HCT116 (cell line): ENCODE results near the gene SLC4A7. TPM values are rescaled to one million over a fixed set of nuclear protein-coding genes. Genes with fewer than 3 reads are reported as not detected.

ENCODE experiments used
- ATAC-seq: fragments of 200-7000 bp; cut with Tn5 transposase; 2 replicates; pipeline ENCODE4 v1.9.1; 2020; ENCODE audit warnings: mild to moderate bottlenecking, moderate library complexity
- BruUV-seq: library from RNA; stranded (reverse); fragments of 400-500 nt; replicated peaks from 2 replicates; lab custom pipeline; 2021; lab: Mats Ljungman, UMichigan
- CTCF ChIA-PET: fragments of 300-600 bp; sonication (Branson Sonifier 250); formaldehyde crosslinking; loops from one replicate; lab custom pipeline; 2021; ENCODE audit warnings: antibody characterized with exemption; lab: Charles Lee
- POLR2A ChIA-PET: fragments of 300-600, 350-600 bp; sonication (Branson Sonifier 250); formaldehyde crosslinking; loops from one replicate; lab custom pipeline; 2021; ENCODE audit warnings: antibody characterized with exemption; lab: Charles Lee
- RAD21 ChIA-PET, 2 experiments: fragments of 300-600 bp; sonication (Branson Sonifier 250); formaldehyde crosslinking; loops; one replicate each; lab custom pipeline; 2023; ENCODE audit warnings: low total read pairs in 2 of 2; ENCODE audit not compliant: uncharacterized antibody in 2 of 2, unreplicated experiment in 2 of 2, low non-redundant PET in 1 of 2; lab: Charles Lee
- DNase-seq: peaks from one replicate; pipeline ENCODE4 v3.0.0-alpha.2; 2010; ENCODE audit warnings: low read depth, low spot score
- H2AFZ ChIP-seq: fragments of 200-600 bp; shearing (Covaris generic), sonication (generic); 2 replicates; pipeline ENCODE4 v1.6.1; 2017; ENCODE audit warnings: low read depth, mixed run types, mixed read lengths, antibody characterized with exemption, low read length; ENCODE audit not compliant: poor library complexity, severe bottlenecking
- H3K27ac ChIP-seq: 2 replicates; pipeline ENCODE4 v1.5.1; 2012; ENCODE audit warnings: low read depth, low read length
- H3K27me3 ChIP-seq: fragments of 200-600 bp; sonication (generic); 2 replicates; pipeline ENCODE4 v1.6.1; 2016; ENCODE audit warnings: mixed run types, low read length, mixed read lengths; ENCODE audit not compliant: insufficient read depth
- H3K36me3 ChIP-seq, 2 experiments: fragments of 200-500 bp in 1 of 2; fragments of 200-600 bp in 1 of 2; sonication (Bioruptor generic) in 1 of 2; sonication (generic) in 1 of 2; 2 replicates each; pipeline versions ENCODE4 v1.5.1 to v1.6.1; 2014 to 2016; ENCODE audit warnings: low read length in 2 of 2, inconsistent platforms in 1 of 2, mixed read lengths in 1 of 2, mixed run types in 1 of 2; ENCODE audit not compliant: insufficient read depth in 2 of 2, control insufficient read depth in 1 of 2
- H3K4me1 ChIP-seq, 2 experiments: fragments of 200-600 bp in 1 of 2; sonication (generic) in 1 of 2; 2 replicates each; pipeline versions ENCODE4 v1.5.1 to v1.6.1; 2012 to 2017; ENCODE audit warnings: low read length in 2 of 2, inconsistent platforms in 1 of 2, mild to moderate bottlenecking in 1 of 2, mixed read lengths in 1 of 2, mixed run types in 1 of 2, moderate library complexity in 1 of 2; ENCODE audit not compliant: insufficient read depth in 2 of 2, control insufficient read depth in 1 of 2
- H3K4me2 ChIP-seq: fragments of 200-600 bp; sonication (generic); 2 replicates; pipeline ENCODE4 v1.6.1; 2017; ENCODE audit warnings: mixed run types, low read length, mixed read lengths
- H3K4me3 ChIP-seq, 2 experiments: fragments of 200-600 bp in 1 of 2; sonication (generic) in 1 of 2; replicated peaks in 1 of 2; 2 replicates each; pipeline ENCODE4 v1.5.1; 2011 to 2016; ENCODE audit warnings: low read length in 2 of 2, control low read depth in 1 of 2, low read depth in 1 of 2, mild to moderate bottlenecking in 1 of 2, mixed read lengths in 1 of 2, mixed run types in 1 of 2
- H3K79me2 ChIP-seq: fragments of 200-600 bp; sonication (generic); 2 replicates; pipeline ENCODE4 v1.6.1; 2017; ENCODE audit warnings: mild to moderate bottlenecking, mixed run types, low read length, moderate library complexity, mixed read lengths; ENCODE audit not compliant: insufficient read depth
- H3K9ac ChIP-seq: fragments of 200-600 bp; sonication (generic); 2 replicates; pipeline ENCODE4 v1.6.1; 2016; ENCODE audit warnings: low read length, mixed read lengths
- H3K9me2 ChIP-seq: fragments of 200-600 bp; sonication (generic), shearing (Covaris generic); 2 replicates; pipeline ENCODE4 v1.6.1; 2017; ENCODE audit warnings: mixed run types, mild to moderate bottlenecking, moderate library complexity; ENCODE audit not compliant: insufficient read depth
- H3K9me3 ChIP-seq, 2 experiments: fragments of 200-500 bp in 1 of 2; fragments of 200-600 bp in 1 of 2; sonication (Bioruptor generic) in 1 of 2; sonication (generic) in 1 of 2; 2 replicates each; pipeline ENCODE4 v1.6.1; 2014 to 2017; ENCODE audit warnings: low read length in 2 of 2, mixed read lengths in 2 of 2, inconsistent platforms in 1 of 2, low read depth in 1 of 2, mild to moderate bottlenecking in 1 of 2, mixed run types in 1 of 2, moderate library complexity in 1 of 2; ENCODE audit not compliant: control insufficient read depth in 1 of 2, insufficient read depth in 1 of 2
- H4K20me1 ChIP-seq: fragments of 200-600 bp; sonication (generic), shearing (Covaris generic); 2 replicates; pipeline ENCODE4 v1.6.1; 2017; ENCODE audit warnings: mixed run types, mild to moderate bottlenecking, moderate library complexity; ENCODE audit not compliant: insufficient read depth
- CBX3 ChIP-seq: IDR thresholded peaks from 2 replicates; pipeline ENCODE4 v1.6.1; 2012; ENCODE audit warnings: low read depth
- CEBPB ChIP-seq: IDR thresholded peaks from 2 replicates; pipeline ENCODE4 v1.6.1; 2012; ENCODE audit warnings: low read depth
- EGR1 ChIP-seq: IDR thresholded peaks from 2 replicates; pipeline ENCODE4 v1.6.1; 2012; ENCODE audit warnings: low read depth
- ELF1 ChIP-seq: IDR thresholded peaks from 2 replicates; pipeline ENCODE4 v1.6.1; 2012; ENCODE audit warnings: low read depth, borderline replicate concordance
- EZH2phosphoT487 ChIP-seq: fragments of 200-600 bp; IDR thresholded peaks from 2 replicates; pipeline ENCODE4 v1.6.1; 2018; ENCODE audit warnings: antibody characterized with exemption, borderline replicate concordance
- FOSL1 ChIP-seq: IDR thresholded peaks from 2 replicates; pipeline ENCODE4 v1.6.1; 2012; ENCODE audit warnings: low read depth
- JUND ChIP-seq: IDR thresholded peaks from 2 replicates; pipeline ENCODE4 v1.6.1; 2012
- POLR2A ChIP-seq: IDR thresholded peaks from 2 replicates; pipeline ENCODE4 v1.7.0; 2011; ENCODE audit warnings: borderline replicate concordance; ENCODE audit not compliant: insufficient read depth, insufficient read length; ENCODE audit errors: extremely low read depth
- POLR2AphosphoS5 ChIP-seq: IDR thresholded peaks from 2 replicates; pipeline ENCODE4 v1.6.1; 2011; ENCODE audit warnings: mild to moderate bottlenecking, low read depth, low read length, moderate library complexity
- SIN3A ChIP-seq: IDR thresholded peaks from 2 replicates; pipeline ENCODE4 v1.6.1; 2012; ENCODE audit warnings: low read depth
- SP1 ChIP-seq: IDR thresholded peaks from 2 replicates; pipeline ENCODE4 v1.6.1; 2012; ENCODE audit warnings: low read depth
- SRF ChIP-seq: IDR thresholded peaks from 2 replicates; pipeline ENCODE4 v1.6.1; 2012; ENCODE audit warnings: low read depth
- TCF7L2 ChIP-seq: IDR thresholded peaks from 2 replicates; pipeline ENCODE4 v1.7.0; 2011; ENCODE audit warnings: borderline replicate concordance, inconsistent platforms; ENCODE audit not compliant: insufficient read depth, insufficient read length; ENCODE audit errors: extremely low read depth
- ZFX ChIP-seq: fragments of 450-650 bp; IDR thresholded peaks from 2 replicates; pipeline ENCODE4 v1.6.1; 2017
- ZNF274 ChIP-seq: fragments of 200-500 bp; sonication (Bioruptor generic); IDR thresholded peaks from 2 replicates; pipeline ENCODE4 v1.6.1; 2014; ENCODE audit warnings: mild to moderate bottlenecking, low read depth, low read length, inconsistent platforms
- intact Hi-C: fragments of 100-400 bp; cut with micrococcal nuclease; formaldehyde crosslinking; loops from 2 replicates; pipeline ENCODE4 v1.10.0; 2022
- total RNA-seq: library from RNA; stranded (reverse); gene quantifications from one replicate; pipeline ENCODE4 v1.2.1, GENCODE V29; 2021; ENCODE audit not compliant: unreplicated experiment
- TF ChIP-seq, protein P1 (sequence below): IDR thresholded peaks from 2 replicates; pipeline ENCODE4 v1.6.1; 2012; ENCODE audit warnings: low read depth
- TF ChIP-seq, protein P2 (sequence below): IDR thresholded peaks from 2 replicates; pipeline ENCODE4 v1.6.1; 2012
- TF ChIP-seq, protein P3 (sequence below): IDR thresholded peaks from 2 replicates; pipeline ENCODE4 v1.6.1; 2012
- TF ChIP-seq, protein P4 (sequence below): IDR thresholded peaks from 2 replicates; pipeline ENCODE4 v1.6.1; 2011; ENCODE audit warnings: mild to moderate bottlenecking, low read length, moderate library complexity; ENCODE audit not compliant: insufficient replicate concordance; ENCODE audit errors: extremely low read depth

Gene SLC4A7
- total RNA-seq, 1 experiment from 2014 or later = 37.6 TPM

DNA sequence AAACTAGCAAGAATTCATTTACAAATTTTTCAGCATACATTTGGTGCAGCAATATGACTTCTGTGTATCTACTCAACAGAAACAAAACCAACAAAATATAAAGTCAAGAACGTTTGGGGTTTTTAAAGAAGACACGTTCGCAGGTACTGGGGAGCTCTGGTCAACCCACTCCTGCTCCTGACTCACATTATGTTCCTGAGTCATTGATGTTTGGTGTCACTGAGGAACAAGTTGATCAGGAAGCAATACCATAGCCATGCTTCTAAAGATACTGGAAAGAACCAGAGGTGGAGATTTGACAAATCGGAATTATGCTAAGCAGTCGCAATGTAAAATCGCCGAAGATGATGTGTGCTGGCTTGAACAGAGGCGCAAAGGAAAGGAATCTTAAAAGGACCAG is 22.0 kb downstream of the SLC4A7 start:
- no peak overlapping the region for H3K4me3 ChIP-seq
- H3K9me2 ChIP-seq = no peaks in the 10 kb centered on the region
- H3K27ac ChIP-seq = no peak overlapping the region
- CTCF ChIA-PET = no interaction called here
- BruUV-seq = no TSS peak
- peaks cover 7% of the 10 kb centered on the region; the same call in 1 of the 2 replicates for H4K20me1 ChIP-seq
- no peak for DNase-seq
- no peak overlapping the region for H3K4me2 ChIP-seq
- H3K36me3 ChIP-seq = no peaks in the 10 kb centered on the region
- no peaks in the 10 kb centered on the region; a peak in 1 of 4 replicates for H3K4me1 ChIP-seq
- no peak overlapping the region for H3K9ac ChIP-seq
- peaks cover 98% of the 10 kb centered on the region for H3K79me2 ChIP-seq
- H3K27me3 ChIP-seq = no peaks in the 10 kb centered on the region
- no peak for ATAC-seq
- no peak overlapping the region for H2AFZ ChIP-seq
- POLR2A ChIA-PET = no interaction called here
- no peaks in the 10 kb centered on the region for H3K9me3 ChIP-seq
- RAD21 ChIA-PET = no interaction called here
- TF ChIP-seq SRF (no peak), POLR2A (no peak), EZH2phosphoT487 (no peak), POLR2AphosphoS5 (no peak), SP1 (no peak), JUND (no peak), CEBPB (no peak), ZFX (no peak), FOSL1 (no peak), ELF1 (no peak), SIN3A (no peak), CBX3 (no peak), ZNF274 (no peak), EGR1 (no peak), TCF7L2 (no peak)
- TF ChIP-seq, protein P1, sequence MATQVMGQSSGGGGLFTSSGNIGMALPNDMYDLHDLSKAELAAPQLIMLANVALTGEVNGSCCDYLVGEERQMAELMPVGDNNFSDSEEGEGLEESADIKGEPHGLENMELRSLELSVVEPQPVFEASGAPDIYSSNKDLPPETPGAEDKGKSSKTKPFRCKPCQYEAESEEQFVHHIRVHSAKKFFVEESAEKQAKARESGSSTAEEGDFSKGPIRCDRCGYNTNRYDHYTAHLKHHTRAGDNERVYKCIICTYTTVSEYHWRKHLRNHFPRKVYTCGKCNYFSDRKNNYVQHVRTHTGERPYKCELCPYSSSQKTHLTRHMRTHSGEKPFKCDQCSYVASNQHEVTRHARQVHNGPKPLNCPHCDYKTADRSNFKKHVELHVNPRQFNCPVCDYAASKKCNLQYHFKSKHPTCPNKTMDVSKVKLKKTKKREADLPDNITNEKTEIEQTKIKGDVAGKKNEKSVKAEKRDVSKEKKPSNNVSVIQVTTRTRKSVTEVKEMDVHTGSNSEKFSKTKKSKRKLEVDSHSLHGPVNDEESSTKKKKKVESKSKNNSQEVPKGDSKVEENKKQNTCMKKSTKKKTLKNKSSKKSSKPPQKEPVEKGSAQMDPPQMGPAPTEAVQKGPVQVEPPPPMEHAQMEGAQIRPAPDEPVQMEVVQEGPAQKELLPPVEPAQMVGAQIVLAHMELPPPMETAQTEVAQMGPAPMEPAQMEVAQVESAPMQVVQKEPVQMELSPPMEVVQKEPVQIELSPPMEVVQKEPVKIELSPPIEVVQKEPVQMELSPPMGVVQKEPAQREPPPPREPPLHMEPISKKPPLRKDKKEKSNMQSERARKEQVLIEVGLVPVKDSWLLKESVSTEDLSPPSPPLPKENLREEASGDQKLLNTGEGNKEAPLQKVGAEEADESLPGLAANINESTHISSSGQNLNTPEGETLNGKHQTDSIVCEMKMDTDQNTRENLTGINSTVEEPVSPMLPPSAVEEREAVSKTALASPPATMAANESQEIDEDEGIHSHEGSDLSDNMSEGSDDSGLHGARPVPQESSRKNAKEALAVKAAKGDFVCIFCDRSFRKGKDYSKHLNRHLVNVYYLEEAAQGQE = no peak
- TF ChIP-seq, protein P2, sequence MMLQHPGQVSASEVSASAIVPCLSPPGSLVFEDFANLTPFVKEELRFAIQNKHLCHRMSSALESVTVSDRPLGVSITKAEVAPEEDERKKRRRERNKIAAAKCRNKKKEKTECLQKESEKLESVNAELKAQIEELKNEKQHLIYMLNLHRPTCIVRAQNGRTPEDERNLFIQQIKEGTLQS = no peak
- TF ChIP-seq, protein P3, sequence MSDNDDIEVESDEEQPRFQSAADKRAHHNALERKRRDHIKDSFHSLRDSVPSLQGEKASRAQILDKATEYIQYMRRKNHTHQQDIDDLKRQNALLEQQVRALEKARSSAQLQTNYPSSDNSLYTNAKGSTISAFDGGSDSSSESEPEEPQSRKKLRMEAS = no peak
- TF ChIP-seq, protein P4, sequence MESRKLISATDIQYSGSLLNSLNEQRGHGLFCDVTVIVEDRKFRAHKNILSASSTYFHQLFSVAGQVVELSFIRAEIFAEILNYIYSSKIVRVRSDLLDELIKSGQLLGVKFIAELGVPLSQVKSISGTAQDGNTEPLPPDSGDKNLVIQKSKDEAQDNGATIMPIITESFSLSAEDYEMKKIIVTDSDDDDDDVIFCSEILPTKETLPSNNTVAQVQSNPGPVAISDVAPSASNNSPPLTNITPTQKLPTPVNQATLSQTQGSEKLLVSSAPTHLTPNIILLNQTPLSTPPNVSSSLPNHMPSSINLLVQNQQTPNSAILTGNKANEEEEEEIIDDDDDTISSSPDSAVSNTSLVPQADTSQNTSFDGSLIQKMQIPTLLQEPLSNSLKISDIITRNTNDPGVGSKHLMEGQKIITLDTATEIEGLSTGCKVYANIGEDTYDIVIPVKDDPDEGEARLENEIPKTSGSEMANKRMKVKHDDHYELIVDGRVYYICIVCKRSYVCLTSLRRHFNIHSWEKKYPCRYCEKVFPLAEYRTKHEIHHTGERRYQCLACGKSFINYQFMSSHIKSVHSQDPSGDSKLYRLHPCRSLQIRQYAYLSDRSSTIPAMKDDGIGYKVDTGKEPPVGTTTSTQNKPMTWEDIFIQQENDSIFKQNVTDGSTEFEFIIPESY = no peak
- TF ChIP-seq, all 23 proteins: peak for 0
- intact Hi-C loops = no loop called here
